Glutamatergic neuron (in vitro differentiated cells): ENCODE data around the gene ATP9B. TPM values are rescaled to one million over a fixed set of nuclear protein-coding genes. Genes with fewer than 3 reads are reported as not detected.
"Not testable (repeated sequence)": the region's sequence is repeated elsewhere in the genome, so short reads cannot be mapped to it uniquely, and the experiment has no call there.

Source experiments
- DNase-seq: peaks from one replicate; pipeline ENCODE4 v3.0.0; 2022
- H3K27ac Mint-ChIP-seq: one replicate; pipeline ENCODE4 v1.8.0; 2020; ENCODE audit warnings: mild to moderate bottlenecking, mixed read lengths, inconsistent platforms; ENCODE audit not compliant: unreplicated experiment
- H3K27me3 Mint-ChIP-seq: one replicate; pipeline ENCODE4 v1.8.0; 2020; ENCODE audit warnings: mild to moderate bottlenecking, moderate library complexity, mixed read lengths, inconsistent platforms; ENCODE audit not compliant: unreplicated experiment
- H3K36me3 Mint-ChIP-seq: one replicate; pipeline ENCODE4 v1.8.0; 2020; ENCODE audit warnings: mild to moderate bottlenecking, mixed read lengths, inconsistent platforms; ENCODE audit not compliant: unreplicated experiment
- H3K4me1 Mint-ChIP-seq: one replicate; pipeline ENCODE4 v1.8.0; 2020; ENCODE audit warnings: mild to moderate bottlenecking, low read depth, mixed read lengths, inconsistent platforms; ENCODE audit not compliant: unreplicated experiment
- H3K4me3 Mint-ChIP-seq: one replicate; pipeline ENCODE4 v1.8.0; 2020; ENCODE audit warnings: mild to moderate bottlenecking, mixed read lengths, inconsistent platforms; ENCODE audit not compliant: unreplicated experiment
- H3K9me3 Mint-ChIP-seq: one replicate; pipeline ENCODE4 v1.8.0; 2020; ENCODE audit warnings: mild to moderate bottlenecking, moderate library complexity, mixed read lengths, inconsistent platforms; ENCODE audit not compliant: unreplicated experiment
- total RNA-seq: library from RNA; stranded (reverse); fragmentation: NEBNext Ultra II Directional; extraction: Animal tissue kit (Norgen Biotek cat#: 25700); gene quantifications from one replicate; pipeline ENCODE4 v1.2.1, GENCODE V29; 2021; ENCODE audit not compliant: unreplicated experiment
- TF ChIP-seq, protein P1 (sequence below): fragments of 200-600 bp; sonication (generic); IDR thresholded peaks from one replicate; pipeline ENCODE4 v1.5.0; 2021; ENCODE audit not compliant: partially characterized antibody, unreplicated experiment

Gene ATP9B
- total RNA-seq, 1 donor from 2014 or later: 62.6 TPM

DNA sequence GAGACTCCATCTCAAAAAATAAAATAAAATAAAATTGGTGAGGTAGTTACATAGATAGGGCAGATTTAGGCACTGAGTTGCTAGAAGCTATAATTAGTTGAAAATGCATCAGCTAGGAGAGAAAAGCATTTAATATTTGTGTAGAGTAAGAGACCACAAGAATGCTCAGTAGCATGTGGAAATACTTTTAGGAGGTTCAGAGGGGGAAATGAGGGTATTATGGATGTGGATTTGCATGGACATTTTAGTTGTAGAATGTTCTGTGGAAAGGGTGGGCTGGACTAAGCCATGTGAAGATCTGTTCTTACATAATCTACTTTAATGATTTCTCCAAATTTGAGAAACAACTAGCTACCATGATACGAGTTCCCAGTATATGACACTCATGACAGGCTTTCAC lies 95.5 kb downstream of the ATP9B start:
- TF ChIP-seq, protein P1, sequence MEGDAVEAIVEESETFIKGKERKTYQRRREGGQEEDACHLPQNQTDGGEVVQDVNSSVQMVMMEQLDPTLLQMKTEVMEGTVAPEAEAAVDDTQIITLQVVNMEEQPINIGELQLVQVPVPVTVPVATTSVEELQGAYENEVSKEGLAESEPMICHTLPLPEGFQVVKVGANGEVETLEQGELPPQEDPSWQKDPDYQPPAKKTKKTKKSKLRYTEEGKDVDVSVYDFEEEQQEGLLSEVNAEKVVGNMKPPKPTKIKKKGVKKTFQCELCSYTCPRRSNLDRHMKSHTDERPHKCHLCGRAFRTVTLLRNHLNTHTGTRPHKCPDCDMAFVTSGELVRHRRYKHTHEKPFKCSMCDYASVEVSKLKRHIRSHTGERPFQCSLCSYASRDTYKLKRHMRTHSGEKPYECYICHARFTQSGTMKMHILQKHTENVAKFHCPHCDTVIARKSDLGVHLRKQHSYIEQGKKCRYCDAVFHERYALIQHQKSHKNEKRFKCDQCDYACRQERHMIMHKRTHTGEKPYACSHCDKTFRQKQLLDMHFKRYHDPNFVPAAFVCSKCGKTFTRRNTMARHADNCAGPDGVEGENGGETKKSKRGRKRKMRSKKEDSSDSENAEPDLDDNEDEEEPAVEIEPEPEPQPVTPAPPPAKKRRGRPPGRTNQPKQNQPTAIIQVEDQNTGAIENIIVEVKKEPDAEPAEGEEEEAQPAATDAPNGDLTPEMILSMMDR: no peak
- no peaks in the 10 kb centered on the region for H3K27me3 Mint-ChIP-seq
- no peak overlapping the region for H3K4me3 Mint-ChIP-seq
- no peaks in the 10 kb centered on the region for H3K4me1 Mint-ChIP-seq
- no peak for DNase-seq
- no peak overlapping the region for H3K27ac Mint-ChIP-seq
- H3K36me3 Mint-ChIP-seq: no peaks in the 10 kb centered on the region
- no peaks in the 10 kb centered on the region for H3K9me3 Mint-ChIP-seq

- H3K27ac Mint-ChIP-seq: no peak overlapping the region
- DNase-seq: no peak
- H3K4me3 Mint-ChIP-seq: no peak overlapping the region
- TF ChIP-seq, protein P1: no peak
- H3K36me3 Mint-ChIP-seq: no peaks in the 10 kb centered on the region
- no peaks in the 10 kb centered on the region for H3K27me3 Mint-ChIP-seq
- no peaks in the 10 kb centered on the region for H3K4me1 Mint-ChIP-seq
- H3K9me3 Mint-ChIP-seq: no peaks in the 10 kb centered on the region
Observed at GRCh38 chr18:79166702-79167101, 97.5 kb downstream of the ATP9B start.

GRCh38 chr18:79167526-79168190 lies 98.5 kb downstream of the ATP9B start:
- Mint-ChIP-seq H3K27ac (no peak overlapping the region), H3K9me3 (no peaks in the 10 kb centered on the region), H3K36me3 (no peaks in the 10 kb centered on the region), H3K4me3 (no peak overlapping the region), H3K27me3 (no peaks in the 10 kb centered on the region), H3K4me1 (no peaks in the 10 kb centered on the region)
- no peak for DNase-seq
- TF ChIP-seq, protein P1: no peak

- TF ChIP-seq, protein P1: no peak
- DNase-seq: no peak
- H3K4me3 Mint-ChIP-seq: no peak overlapping the region
- H3K27me3 Mint-ChIP-seq: no peaks in the 10 kb centered on the region
- H3K4me1 Mint-ChIP-seq: no peaks in the 10 kb centered on the region
- H3K9me3 Mint-ChIP-seq: no peaks in the 10 kb centered on the region
- no peaks in the 10 kb centered on the region for H3K36me3 Mint-ChIP-seq
- H3K27ac Mint-ChIP-seq: no peak overlapping the region
Observed at GRCh38 chr18:79169958-79170555, 100.9 kb downstream of the ATP9B start.

- not testable (repeated sequence) for H3K27ac Mint-ChIP-seq, H3K4me1 Mint-ChIP-seq, H3K27me3 Mint-ChIP-seq, H3K36me3 Mint-ChIP-seq, H3K4me3 Mint-ChIP-seq, H3K9me3 Mint-ChIP-seq, DNase-seq
Observed at GRCh38 chr18:79172331-79172730, 103.1 kb downstream of the ATP9B start.
